ENCODE results near the gene SEMA5A.

SEMA5A gene

DNA sequence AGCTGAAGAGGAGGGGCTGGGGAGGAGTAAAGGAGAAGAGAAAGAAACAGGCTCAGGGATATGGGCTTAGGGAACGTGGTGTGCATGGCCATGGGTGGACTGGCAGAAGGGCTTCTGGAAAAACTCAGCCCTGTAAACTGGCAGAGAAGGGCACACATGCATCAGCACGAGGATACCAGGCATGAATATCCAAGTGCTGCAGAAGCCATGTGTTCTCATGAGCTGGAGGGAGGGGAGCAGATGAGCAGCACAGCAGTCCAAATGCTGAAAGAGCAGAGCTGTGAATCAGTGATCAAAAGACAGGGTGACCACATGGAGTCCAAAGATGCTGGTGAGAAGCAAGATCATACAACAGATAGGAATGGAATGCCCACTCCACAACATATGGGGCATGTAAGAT, 72.3 kb downstream of the SEMA5A start:
- no peak for DNase-seq

GRCh38 chr5:9470410-9470809, 75.5 kb downstream of the SEMA5A start:
- no peak for DNase-seq

- no peak for DNase-seq
Measured at GRCh38 chr5:9468060-9468388, 77.9 kb downstream of the SEMA5A start.

GRCh38 chr5:9467199-9468059, 78.4 kb downstream of the SEMA5A start:
- no peak for DNase-seq

- DNase-seq = no peak
Measured at GRCh38 chr5:9466697-9467096, 79.2 kb downstream of the SEMA5A start.

GRCh38 chr5:9464478-9464877, 81.4 kb downstream of the SEMA5A start:
- DNase-seq = no peak

- DNase-seq = no peak
Measured at GRCh38 chr5:9462109-9462508, 83.8 kb downstream of the SEMA5A start.

GRCh38 chr5:9460885-9461645, 84.8 kb downstream of the SEMA5A start:
- no peak for DNase-seq

DNA sequence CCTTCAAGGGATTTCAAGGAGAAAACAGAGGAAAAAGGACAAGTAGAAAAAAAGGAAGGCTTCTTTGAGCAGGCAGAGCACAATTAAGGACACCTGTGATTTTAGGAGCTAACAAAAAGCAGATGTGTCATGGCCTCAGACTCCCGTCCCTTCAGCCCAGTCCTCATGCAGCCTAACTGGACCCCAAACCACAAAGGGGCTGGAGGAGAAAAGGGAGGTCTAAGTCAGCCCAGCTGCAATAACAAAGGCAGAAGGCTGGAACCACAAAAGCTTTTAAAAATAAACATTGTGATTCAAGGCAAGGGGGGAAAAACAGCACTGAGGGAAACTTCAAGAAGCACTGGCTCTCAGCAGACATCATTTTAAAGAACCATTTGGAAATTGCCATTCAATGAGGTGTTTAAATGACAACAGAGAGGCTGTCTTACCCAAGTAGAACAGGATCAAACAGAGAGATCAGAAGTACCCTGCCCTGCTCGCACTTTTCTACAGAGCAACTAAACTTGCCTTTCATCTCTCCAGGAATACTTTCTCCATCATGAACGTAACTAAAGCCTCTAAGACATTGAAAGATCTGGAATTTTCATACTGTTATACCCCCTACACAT, 89.3 kb downstream of the SEMA5A start:
- no peak for DNase-seq

DNA sequence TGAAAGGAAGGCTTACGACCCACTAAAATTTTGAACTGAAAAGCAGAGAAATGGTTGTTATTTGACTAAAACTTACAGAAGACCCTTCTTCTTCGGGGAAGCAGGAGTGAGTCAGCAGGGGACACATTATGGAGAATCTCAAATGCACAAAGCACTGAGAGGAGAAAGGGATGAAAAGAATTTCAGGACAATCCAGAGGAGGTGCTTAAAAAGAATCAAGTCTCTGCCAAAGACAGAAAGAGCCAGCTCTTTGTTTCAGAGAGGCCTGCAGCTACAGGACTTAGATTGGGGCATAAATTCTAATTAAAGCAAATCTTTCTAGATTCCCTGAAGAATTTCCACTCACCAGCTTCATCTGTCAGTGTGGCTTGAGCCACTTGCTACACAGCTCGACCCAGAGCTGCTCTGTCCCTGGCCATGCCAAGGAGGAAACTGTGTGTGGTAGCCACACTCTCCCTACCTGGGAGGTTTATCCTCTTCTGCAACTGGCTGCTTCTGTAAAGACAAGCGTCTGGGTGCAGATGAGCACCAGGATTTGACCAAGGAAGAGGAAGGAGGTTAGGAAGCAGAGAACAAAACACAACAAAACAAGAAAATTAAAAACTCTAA, 89.9 kb downstream of the SEMA5A start:
- no peak for DNase-seq

GRCh38 chr5:9454491-9454890, 91.4 kb downstream of the SEMA5A start:
- no peak for DNase-seq

DNA sequence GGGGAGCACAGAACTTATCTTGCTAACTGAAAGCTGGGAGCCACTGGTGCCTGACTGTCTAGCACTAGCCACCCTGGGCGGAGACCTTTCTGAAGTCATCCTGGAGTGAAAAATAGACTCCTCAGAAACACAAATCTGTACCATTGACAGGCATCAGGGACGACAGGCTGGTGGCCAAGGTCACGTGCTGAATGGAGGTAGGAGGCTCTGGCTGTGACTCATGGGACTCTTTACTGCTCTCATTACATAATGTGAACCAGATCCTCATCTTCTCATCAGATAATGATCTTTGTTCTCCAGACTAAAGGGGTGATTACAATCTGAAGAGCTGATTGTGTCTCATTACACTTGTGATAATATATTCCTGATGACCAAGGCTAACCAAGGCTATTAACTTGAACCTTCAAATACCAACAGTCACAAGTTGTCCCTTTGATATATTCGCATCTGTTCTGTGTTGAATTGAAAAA, 91.8 kb downstream of the SEMA5A start:
- no peak for DNase-seq

DNA sequence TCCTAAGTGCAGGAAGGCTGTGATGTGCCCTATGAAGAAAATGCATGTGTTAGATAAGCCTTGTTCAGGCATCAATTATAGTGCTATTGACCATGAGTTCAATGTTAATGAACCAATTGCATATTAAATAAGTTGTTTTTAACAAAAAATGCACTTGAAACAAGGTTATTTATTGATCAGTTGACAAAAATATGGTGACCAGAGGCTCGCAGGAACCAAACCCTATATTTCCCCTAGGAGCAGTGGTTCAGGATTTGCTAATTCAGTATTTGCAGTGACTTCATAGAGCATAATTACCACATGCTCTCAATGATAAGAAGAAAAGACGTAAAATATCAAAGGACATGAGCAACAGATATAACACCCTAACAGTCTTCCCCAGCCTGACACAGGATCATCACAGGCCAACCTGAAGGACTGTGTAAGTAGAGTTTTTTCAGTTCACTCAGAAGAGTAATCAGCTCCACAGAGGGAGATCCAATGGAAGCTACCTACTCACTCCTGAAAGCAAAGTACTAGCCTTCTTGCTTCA, 92.3 kb downstream of the SEMA5A start:
- DNase-seq = no peak

DNA sequence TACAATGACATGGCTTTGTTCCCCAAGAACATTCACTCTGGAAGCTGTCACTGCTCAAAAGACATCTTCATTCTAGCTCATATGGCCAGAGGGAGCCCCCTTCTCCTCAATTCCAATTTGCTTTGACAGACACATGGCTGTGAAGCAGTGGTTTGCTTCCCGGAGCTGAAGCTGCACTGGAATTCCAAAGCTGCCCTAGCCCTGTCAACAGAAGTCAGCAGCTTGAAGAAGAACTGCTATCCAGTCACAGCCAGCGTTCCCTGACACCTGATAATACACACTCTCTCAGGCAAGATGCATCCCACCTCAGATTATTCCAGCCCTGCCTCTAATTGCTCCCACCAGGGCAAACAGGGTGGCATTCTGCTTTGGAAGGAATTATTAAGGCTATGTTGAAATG, 93.7 kb downstream of the SEMA5A start:
- no peak for DNase-seq

GRCh38 chr5:9451037-9451436, 94.8 kb downstream of the SEMA5A start:
- DNase-seq = no peak

- DNase-seq = no peak
Measured at GRCh38 chr5:9447691-9448090, 98.2 kb downstream of the SEMA5A start.

GRCh38 chr5:9445826-9446388, 100.0 kb downstream of the SEMA5A start:
- DNase-seq = no peak

DNA sequence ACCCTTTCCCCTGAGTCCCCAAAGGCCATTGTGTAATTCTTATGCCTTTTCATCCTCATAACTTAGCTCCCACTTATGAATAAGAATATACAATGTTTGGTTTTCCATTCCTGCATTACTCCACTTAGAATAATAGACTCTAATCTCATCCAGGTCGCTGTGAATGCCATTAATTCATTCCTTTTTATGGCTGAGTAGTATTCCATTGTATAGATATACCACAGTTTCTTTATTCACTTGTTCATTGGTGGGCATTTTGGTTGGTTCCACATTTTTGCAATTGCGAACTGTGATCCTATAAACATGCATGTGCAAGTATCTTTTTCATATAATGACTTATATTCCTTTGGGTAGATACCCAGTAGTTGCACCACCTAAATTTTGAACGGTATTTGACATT, 101.5 kb downstream of the SEMA5A start:
- no peak for DNase-seq

- no peak for DNase-seq
Measured at GRCh38 chr5:9441610-9442009, 104.3 kb downstream of the SEMA5A start.

GRCh38 chr5:9440517-9440916, 105.4 kb downstream of the SEMA5A start:
- no peak for DNase-seq

DNA sequence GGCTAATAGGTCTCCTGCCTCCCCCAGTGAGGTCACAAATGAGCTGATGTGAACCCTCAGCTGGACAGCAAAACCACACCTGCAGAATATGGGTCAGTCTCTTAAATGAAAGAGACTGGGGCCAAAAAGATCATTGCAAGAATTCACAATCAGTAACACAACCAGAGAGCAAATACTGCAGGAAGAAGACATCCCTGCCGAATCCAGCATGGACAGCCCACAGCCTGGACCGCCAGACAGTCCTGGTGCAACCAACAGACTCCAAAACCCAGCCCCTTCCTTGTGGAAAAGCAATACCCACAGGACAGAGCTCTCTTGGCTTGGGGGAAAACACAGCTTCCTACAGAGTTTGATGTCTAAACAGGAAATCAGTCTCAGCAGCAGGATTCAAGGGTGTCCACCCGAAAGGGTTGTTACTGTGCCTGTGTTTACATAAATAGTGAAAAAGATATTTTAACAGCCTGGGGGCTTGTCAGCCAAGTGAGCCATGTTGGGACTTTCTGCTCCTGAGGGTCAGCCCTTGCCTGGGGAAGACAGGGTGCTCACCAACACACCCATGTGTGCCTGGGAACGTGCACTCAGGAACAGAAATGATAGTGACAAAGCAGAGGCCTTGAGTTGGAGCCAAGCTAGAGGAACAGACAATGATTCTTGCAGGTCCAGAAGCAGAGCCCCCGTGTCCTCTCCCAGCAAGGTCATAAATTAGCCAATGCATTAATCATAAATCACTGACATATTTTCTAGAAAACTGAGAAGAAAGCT, 106.2 kb downstream of the SEMA5A start:
- DNase-seq = no peak

Data from NCI-H526 treated with DMSO at 0.1 percent for 48 hours (cell line).